Subcutaneous adipose tissue (tissue), 4 donors: Measurements from ENCODE around the gene SFTPD. TPM values are rescaled to one million over a fixed set of nuclear protein-coding genes. Genes with fewer than 3 reads are reported as not detected.

ENCODE experiments used
- total RNA-seq, 4 donors: library from RNA; depleted of rRNA; stranded (reverse); fragments of >200 nt; gene quantifications; one replicate each; pipeline ENCODE4 v1.1.0, GENCODE V29; 2016
- TF ChIP-seq, protein P1 (sequence below): fragments of 450-650 bp; IDR thresholded peaks from one replicate; pipeline ENCODE4 v1.5.1; 2016; ENCODE audit warnings: low read depth, mild to moderate bottlenecking, control low read depth, antibody characterized with exemption, moderate library complexity

Gene SFTPD
- total RNA-seq, 4 donors from 2014 or later = 0.68 to 1.1 TPM; not detected in 2

DNA sequence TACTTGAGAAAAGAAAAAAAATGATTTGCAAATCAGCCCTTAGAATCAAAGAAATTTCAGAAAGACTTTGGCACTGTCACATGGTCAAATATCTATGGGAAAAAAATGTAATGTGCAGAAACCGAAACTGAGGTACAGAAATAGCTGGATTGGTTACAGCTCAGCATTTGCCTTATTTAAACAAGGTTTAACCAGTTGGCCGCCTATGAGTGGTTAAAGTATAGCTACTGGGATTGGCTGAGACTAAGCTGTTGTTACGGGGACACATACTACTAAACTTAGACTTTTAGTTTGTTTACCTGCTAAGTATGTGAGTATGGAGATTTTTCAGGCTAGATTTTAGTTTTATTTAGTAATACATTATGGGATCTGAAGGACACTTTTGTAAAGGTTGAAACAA, 38.6 kb downstream of the SFTPD start:
- TF ChIP-seq, protein P1, sequence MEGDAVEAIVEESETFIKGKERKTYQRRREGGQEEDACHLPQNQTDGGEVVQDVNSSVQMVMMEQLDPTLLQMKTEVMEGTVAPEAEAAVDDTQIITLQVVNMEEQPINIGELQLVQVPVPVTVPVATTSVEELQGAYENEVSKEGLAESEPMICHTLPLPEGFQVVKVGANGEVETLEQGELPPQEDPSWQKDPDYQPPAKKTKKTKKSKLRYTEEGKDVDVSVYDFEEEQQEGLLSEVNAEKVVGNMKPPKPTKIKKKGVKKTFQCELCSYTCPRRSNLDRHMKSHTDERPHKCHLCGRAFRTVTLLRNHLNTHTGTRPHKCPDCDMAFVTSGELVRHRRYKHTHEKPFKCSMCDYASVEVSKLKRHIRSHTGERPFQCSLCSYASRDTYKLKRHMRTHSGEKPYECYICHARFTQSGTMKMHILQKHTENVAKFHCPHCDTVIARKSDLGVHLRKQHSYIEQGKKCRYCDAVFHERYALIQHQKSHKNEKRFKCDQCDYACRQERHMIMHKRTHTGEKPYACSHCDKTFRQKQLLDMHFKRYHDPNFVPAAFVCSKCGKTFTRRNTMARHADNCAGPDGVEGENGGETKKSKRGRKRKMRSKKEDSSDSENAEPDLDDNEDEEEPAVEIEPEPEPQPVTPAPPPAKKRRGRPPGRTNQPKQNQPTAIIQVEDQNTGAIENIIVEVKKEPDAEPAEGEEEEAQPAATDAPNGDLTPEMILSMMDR = no peak

DNA sequence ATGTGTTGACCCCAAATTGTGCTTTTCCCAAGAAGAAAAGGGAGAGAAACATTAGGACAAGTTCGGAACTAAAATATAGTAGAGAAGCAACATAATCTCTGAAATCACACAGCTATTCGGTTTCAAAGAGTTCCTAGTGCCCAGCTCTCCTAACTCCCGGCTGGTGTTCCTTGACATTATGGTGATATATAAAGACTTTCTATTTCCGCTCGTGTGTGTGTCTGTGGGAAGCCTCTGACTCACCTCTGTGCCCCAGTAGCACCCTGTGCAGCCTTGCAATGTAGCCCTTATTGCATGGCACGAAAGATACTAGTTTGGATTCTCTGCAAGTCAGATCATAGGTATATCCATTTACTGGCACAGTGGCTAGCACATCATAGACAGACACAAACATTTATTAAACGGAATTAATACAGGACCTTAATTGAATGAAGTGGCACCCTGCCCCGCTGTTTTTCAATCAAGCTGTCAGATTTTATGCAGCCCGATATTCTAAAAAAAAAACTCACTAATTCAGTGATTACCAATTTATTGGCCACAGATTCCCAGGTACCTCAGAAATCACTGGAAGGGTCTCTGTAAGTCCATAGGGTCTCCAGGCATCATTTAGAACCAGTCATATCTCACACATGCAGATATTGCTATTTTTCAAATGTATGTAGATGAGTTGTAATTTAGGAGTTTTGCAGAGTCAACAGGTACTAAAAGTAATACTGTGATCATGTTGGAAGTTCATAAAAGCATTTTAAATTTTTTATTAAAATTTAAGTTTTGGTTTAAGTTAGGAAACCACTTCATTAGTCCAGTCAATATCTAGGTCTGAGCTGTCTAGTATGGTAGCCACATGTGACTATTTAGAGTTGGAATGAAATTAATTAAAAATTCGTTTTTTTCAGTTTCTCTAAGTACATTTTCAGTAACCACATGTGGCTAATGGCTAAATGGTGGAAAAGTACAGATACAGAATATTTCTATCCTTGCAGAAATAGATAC, 43.3 kb downstream of the SFTPD start:
- TF ChIP-seq, protein P1 = no peak

DNA sequence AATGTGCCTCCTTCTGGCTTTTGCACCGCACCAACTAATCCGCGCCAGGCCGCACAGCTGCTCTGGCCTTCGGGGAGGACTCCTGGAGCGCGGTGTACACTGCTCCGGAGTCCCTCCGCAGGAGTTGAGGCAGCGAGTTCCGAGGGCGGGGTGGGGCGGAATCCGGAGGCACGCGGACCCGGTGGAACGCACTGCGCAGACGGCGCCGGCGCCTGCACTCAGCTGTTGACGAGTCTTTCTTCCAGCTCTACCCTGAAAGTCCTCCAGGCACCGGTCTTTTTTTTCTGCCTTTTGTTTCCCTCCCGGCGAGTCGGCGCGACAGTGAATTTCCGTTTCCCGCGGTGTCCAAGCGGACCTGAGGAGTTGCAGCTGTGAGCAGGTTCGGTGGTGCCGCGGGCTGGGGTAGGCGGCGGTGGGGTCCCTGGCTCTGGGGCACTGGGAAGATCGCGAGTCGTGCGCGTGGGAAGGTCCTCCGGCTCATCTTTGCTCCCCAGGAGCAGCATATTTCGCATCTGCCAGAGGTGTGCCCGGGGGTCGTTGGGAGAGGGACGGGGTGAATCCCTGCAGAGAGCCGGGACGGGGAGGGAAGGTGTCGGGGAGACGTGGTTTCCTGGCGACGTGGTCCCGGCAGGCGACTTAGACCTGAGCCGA, 44.1 kb downstream of the SFTPD start:
- TF ChIP-seq, protein P1 = no peak

DNA sequence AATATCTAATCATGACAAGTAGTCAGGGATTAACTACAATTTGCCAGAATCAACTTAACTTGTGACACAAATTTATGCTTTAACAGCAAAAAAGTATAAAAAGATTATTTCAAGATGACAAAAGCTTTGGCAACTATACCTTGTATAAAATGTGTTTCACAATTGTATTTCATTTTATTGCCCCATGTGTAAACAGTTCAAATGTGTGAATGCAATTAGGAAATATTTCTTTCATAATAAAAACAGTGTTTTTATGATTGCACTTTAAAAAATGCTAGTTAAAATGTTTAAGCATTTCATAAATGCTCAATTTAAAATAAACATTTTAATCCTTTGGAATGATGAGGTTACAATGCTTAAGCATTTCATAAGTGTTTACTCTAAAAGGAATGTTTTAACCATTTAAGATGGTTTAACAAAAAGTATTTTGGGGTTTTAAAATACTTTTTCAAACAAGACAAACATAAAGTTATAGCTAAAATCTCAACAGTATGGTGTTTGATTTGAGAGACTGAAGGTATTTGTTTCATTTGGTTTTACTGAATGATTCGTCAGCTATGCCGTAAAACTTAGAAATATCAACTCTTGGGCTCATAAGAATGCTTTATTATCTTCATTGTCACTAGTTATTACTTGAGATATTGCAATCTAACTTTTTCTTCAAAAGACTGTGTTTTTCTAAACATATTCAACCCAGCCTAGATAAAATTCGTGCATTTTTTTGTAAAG, 50.1 kb downstream of the SFTPD start:
- TF ChIP-seq, protein P1 = no peak

DNA sequence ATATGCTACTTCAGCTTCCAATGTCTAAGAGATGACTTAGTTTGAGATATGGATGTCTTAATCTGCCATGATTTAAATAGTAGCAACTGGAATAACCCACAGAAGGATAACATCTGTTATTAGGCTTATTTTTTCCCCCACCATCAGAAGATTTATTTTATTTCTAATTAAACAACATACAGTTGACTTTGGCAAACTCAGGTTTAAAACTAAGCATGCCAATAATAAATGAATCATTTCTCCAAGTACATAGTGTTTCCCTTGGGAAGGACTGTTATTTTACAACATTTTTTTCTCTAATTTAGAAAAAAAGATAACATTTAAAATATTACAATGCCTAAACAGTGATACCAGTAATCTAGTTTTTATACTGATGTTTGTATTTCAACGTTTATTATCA, 58.4 kb downstream of the SFTPD start:
- TF ChIP-seq, protein P1 = no peak

Other genes with a start within 250 kb of the SFTPD start
- 1 to 10 TPM in 3 of 4 donors, under 1 TPM in 1; 0.51 to 1.3 (median 1.1) TPM for gene NUTM2B, start 245.9 kb downstream of the SFTPD start, total RNA-seq
- gene NUTM2E, start 122.4 kb downstream of the SFTPD start, total RNA-seq = not detected
- 10 to 100 TPM in 3 of 4 donors, 1 to 10 TPM in 1; 9.9 to 22.4 (median 13.7) TPM for gene TMEM254, start 129.6 kb upstream of the SFTPD start, total RNA-seq
- gene PLAC9, start 183.6 kb upstream of the SFTPD start, total RNA-seq = 10 to 100 TPM; 27.0 to 62.8 (median 49.9) TPM